Activated T-cell treated with anti-CD3 and anti-CD28 coated beads for 1 hour (primary cell): ENCODE results near the gene IFT43.
A peak's percentile ranks its signal among the peaks of the same experiment; 100 is the strongest.

Experiments used
- DNase-seq: peaks from one replicate; pipeline ENCODE4 v3.0.0-alpha.2; 2020; ENCODE audit warnings: low read depth

The IFT43 gene

GRCh38 chr14:76015668-76016067 is 30.1 kb downstream of the IFT43 start:
- DNase-seq, result no peak

- no peak for DNase-seq
Observed at GRCh38 chr14:76019676-76020075, 34.1 kb downstream of the IFT43 start.

- no peak for DNase-seq
Observed at GRCh38 chr14:76022991-76023390, 37.4 kb downstream of the IFT43 start.

- DNase-seq, result no peak
Observed at GRCh38 chr14:76023757-76024156, 38.2 kb downstream of the IFT43 start.

- no peak for DNase-seq
Observed at GRCh38 chr14:76024211-76024907, 38.8 kb downstream of the IFT43 start.

GRCh38 chr14:76034566-76034965 is 49.0 kb downstream of the IFT43 start:
- DNase-seq, result no peak

GRCh38 chr14:76040704-76041103 is 55.1 kb downstream of the IFT43 start:
- no peak for DNase-seq

GRCh38 chr14:76045773-76046172 is 60.2 kb downstream of the IFT43 start:
- DNase-seq, result no peak

- DNase-seq, result no peak
Observed at GRCh38 chr14:76050250-76050649, 64.7 kb downstream of the IFT43 start.

GRCh38 chr14:76050797-76051392 is 65.3 kb downstream of the IFT43 start:
- DNase-seq, result peak; percentile 21

GRCh38 chr14:76051717-76052465 is 66.3 kb downstream of the IFT43 start:
- DNase-seq, result no peak

- DNase-seq, result no peak
Observed at GRCh38 chr14:76053572-76054355, 68.2 kb downstream of the IFT43 start.

- DNase-seq, result no peak
Observed at GRCh38 chr14:76055330-76055729, 69.8 kb downstream of the IFT43 start.

GRCh38 chr14:76056128-76056527 is 70.6 kb downstream of the IFT43 start:
- DNase-seq, result no peak

GRCh38 chr14:76057914-76058313 is 72.4 kb downstream of the IFT43 start:
- no peak for DNase-seq

GRCh38 chr14:76063327-76063726 is 77.8 kb downstream of the IFT43 start:
- DNase-seq, result no peak

- no peak for DNase-seq
Observed at GRCh38 chr14:76065519-76065918, 80.0 kb downstream of the IFT43 start.

- DNase-seq, result no peak
Observed at GRCh38 chr14:76067536-76067935, 82.0 kb downstream of the IFT43 start.

GRCh38 chr14:76073717-76074116 is 88.2 kb downstream of the IFT43 start:
- DNase-seq, result no peak

- no peak for DNase-seq
Observed at GRCh38 chr14:76077340-76077739, 91.8 kb downstream of the IFT43 start.

- DNase-seq, result no peak
Observed at GRCh38 chr14:76078501-76078900, 92.9 kb downstream of the IFT43 start.

GRCh38 chr14:76080025-76080424 is 94.5 kb downstream of the IFT43 start:
- no peak for DNase-seq
